WERI-Rb-1 (cell line): ENCODE results near the gene LHX4.

Experiments
- DNase-seq: peaks from one replicate; pipeline ENCODE4 v3.0.0-alpha.2; 2020
- H3K27ac ChIP-seq: fragments of 250-450 bp; sonication (Bioruptor Pico); 2 replicates; pipeline ENCODE4 v1.5.1; 2020; ENCODE audit warnings: mild to moderate bottlenecking, moderate library complexity
- H3K27me3 ChIP-seq: fragments of 250-450 bp; sonication (Bioruptor Pico); 2 replicates; pipeline ENCODE4 v1.5.1; 2021; ENCODE audit warnings: mild to moderate bottlenecking, low read depth, moderate library complexity; ENCODE audit not compliant: insufficient read depth, severe bottlenecking
- H3K36me3 ChIP-seq: fragments of 250-450 bp; sonication (Bioruptor Pico); 2 replicates; pipeline ENCODE4 v1.5.1; 2020; ENCODE audit warnings: mild to moderate bottlenecking, moderate library complexity
- H3K4me3 ChIP-seq: 2 replicates; pipeline ENCODE4 v1.5.1; 2011; ENCODE audit warnings: low read depth, mild to moderate bottlenecking, control low read depth, low read length
- H3K9me3 ChIP-seq: fragments of 250-450 bp; sonication (Bioruptor Pico); 2 replicates; pipeline ENCODE4 v1.5.1; 2021; ENCODE audit warnings: mild to moderate bottlenecking, moderate library complexity; ENCODE audit not compliant: severe bottlenecking
- CTCF ChIP-seq: IDR thresholded peaks from 2 replicates; pipeline ENCODE4 v1.5.1; 2011; ENCODE audit warnings: low read depth, mild to moderate bottlenecking, control low read depth, inconsistent platforms, low read length

LHX4 gene

DNA sequence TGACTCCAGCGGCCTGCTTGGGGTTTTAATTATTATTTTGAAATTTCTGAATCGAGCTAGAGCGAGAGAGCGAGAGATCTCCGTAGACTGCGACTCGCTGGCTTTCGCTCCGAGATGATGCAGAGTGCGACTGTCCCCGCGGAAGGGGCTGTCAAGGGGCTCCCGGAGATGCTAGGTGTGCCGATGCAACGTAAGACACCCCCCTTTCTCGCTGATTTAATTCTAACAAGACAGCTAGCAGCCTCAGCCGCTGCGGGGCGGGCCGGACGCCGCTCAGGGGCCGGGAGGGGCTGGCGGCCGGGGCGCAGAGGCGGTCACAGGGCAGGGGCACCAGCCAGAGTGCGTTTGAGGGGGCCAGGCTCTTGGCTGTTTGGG lies 339 bp downstream of the LHX4 start:
- H3K27me3 ChIP-seq = no peaks in the 10 kb centered on the region
- H3K36me3 ChIP-seq = no peaks in the 10 kb centered on the region
- peak overlapping the region; percentile 91 for H3K27ac ChIP-seq
- H3K9me3 ChIP-seq = peaks cover 11% of the 10 kb centered on the region
- DNase-seq = no peak
- TF ChIP-seq CTCF = no peak
- peak overlapping the region; percentile 81 for H3K4me3 ChIP-seq

GRCh38 chr1:180230791-180231505 lies 884 bp downstream of the LHX4 start:
- H3K4me3 ChIP-seq = peak overlapping the region; percentile 81
- H3K27ac ChIP-seq = peak overlapping the region; percentile 91; the same call in 1 of the 2 replicates
- no peak for TF ChIP-seq CTCF
- no peaks in the 10 kb centered on the region for H3K36me3 ChIP-seq
- peaks cover 12% of the 10 kb centered on the region for H3K9me3 ChIP-seq
- no peak for DNase-seq
- H3K27me3 ChIP-seq = no peaks in the 10 kb centered on the region

- Histone ChIP-seq H3K4me3 (peak overlapping the region; percentile 81), H3K27ac (no peak overlapping the region; the same call in 1 of the 2 replicates), H3K9me3 (peaks cover 12% of the 10 kb centered on the region), H3K27me3 (no peaks in the 10 kb centered on the region), H3K36me3 (no peaks in the 10 kb centered on the region)
- peak; percentile 67 for TF ChIP-seq CTCF
- peak; percentile 71 for DNase-seq
Measured at GRCh38 chr1:180231506-180231921, 1.4 kb downstream of the LHX4 start.

DNA sequence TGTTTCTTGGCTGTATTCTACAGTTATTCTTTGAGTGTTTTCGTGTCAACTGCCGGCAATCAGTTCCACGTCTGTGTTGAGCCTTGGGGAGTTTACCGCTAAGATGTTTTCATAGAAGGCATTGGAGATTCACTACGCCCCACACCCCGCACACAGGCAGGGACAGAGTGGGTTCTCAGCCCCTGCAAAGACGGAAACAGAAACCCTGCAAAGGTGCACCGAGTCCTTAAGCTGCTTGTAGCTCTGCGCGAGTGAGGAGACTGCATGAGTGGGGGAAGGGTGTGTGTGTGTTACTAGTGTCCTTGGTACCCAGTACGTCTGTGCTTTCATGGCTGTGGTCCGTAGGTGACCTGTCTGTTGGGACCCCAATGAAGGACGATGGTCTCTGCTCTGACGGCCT lies 1.9 kb downstream of the LHX4 start:
- Histone ChIP-seq H3K9me3 (peaks cover 12% of the 10 kb centered on the region), H3K27me3 (no peaks in the 10 kb centered on the region), H3K27ac (no peak overlapping the region), H3K36me3 (no peaks in the 10 kb centered on the region), H3K4me3 (peak overlapping the region; percentile 81)
- DNase-seq = no peak
- TF ChIP-seq CTCF = no peak

DNA sequence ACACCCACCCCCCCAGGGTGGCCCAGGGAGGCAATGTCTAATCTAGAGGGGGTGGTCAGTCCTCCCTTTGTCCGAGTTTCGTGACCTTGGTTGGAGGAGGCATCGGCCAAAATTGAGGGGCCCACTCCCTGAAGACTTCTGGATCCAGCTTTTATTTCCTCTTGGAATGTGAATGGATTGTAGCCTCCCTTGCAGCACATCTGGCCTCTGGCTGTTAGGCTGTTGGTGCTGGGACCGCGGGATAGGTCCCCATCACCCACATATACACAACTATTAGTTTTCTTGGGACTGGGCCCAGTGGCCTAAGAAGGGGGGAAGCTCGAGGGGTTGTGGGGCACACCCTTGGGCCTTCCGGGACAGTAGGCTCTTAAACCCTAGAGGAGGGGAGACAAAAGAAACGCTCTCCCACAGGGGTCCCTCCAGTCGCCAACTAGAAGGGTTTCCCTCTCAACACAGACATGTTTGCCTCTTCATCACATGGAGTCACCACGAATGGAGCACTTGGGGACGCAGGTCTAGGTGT lies 2.5 kb downstream of the LHX4 start:
- Histone ChIP-seq H3K27me3 (no peaks in the 10 kb centered on the region), H3K27ac (no peak overlapping the region), H3K4me3 (no peak overlapping the region), H3K9me3 (peaks cover 12% of the 10 kb centered on the region), H3K36me3 (no peaks in the 10 kb centered on the region)
- TF ChIP-seq CTCF = no peak
- no peak for DNase-seq
